HG03460 (cell line): ENCODE results near the gene CD151.

Source experiments
- ATAC-seq: cut with Tn5 transposase; IDR thresholded peaks from one replicate; pipeline ENCODE4 v1.9.1; 2021; ENCODE audit not compliant: unreplicated experiment

Gene CD151

DNA sequence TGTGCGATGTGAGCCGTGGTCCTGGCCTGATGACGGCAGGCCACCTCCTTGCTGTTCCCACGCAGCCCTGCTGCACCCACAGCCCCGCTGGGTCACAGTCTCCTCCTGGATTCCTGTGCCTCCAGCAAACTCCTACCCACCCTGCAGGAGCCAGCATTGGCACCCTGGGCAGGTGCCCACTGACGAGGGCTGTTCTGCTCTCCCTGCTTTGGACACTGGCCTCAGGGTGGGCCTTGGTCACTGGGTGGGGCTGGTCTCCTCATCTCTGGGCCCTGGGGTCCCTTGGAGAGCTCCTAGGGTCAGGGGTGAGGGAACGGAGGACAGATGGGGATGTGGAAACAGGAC lies 22.6 kb downstream of the CD151 start:
- ATAC-seq, result no peak

GRCh38 chr11:855796-856195 lies 23.0 kb downstream of the CD151 start:
- ATAC-seq, result no peak

DNA sequence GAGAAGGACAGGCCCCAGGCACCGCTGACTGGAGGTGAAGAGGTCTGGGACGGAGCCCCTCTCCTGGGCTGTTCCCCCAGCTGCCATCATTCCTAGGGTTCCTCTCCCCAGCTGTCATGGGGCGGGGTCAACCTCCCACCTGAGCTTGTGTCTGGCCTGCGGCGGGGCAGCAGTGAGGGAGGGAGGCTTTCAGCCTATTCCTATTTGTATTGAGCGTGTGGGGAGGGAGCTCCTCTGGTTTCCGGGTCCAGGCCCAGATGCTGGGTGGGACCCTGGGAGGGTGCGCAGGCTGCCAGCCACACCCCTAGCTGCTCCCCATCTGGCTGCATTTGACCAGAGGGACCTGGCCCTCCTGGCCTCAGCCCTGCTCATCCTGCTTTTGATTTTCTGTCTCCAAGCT lies 23.6 kb downstream of the CD151 start:
- ATAC-seq, result no peak

- ATAC-seq, result no peak
These were observed 25.5 kb downstream of the CD151 start for GRCh38 chr11:858053-858761.

DNA sequence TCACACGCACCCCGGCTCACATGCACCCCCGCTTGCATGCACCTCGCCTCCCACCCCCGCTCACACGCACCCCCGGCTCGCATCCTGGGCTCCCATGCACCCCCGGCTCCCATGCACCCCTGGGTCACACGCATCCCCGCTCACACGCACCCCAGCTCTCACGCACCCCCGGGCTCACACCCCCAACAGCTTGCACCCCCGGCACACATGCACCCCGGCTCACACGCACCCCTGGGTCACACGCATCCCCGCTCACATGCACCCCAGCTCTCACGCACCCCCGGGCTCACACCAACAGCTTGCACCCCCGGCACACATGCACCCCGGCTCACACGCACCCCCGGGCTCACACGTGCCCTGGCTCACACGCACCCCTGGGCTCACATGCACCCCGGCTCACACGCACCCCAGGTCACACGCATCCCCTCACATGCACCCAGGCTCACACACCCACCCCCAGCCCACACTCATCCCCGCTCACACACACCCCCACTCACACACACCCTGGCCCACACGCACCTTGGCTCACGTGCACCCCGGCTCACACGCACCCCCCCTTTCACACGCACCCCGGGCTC lies 26.1 kb downstream of the CD151 start:
- ATAC-seq, result no peak

- ATAC-seq, result no peak
These were observed 26.8 kb downstream of the CD151 start for GRCh38 chr11:859394-860131.

- no peak for ATAC-seq
These were observed 27.7 kb downstream of the CD151 start for GRCh38 chr11:860234-861104.

GRCh38 chr11:861105-861479 lies 28.3 kb downstream of the CD151 start:
- no peak for ATAC-seq

DNA sequence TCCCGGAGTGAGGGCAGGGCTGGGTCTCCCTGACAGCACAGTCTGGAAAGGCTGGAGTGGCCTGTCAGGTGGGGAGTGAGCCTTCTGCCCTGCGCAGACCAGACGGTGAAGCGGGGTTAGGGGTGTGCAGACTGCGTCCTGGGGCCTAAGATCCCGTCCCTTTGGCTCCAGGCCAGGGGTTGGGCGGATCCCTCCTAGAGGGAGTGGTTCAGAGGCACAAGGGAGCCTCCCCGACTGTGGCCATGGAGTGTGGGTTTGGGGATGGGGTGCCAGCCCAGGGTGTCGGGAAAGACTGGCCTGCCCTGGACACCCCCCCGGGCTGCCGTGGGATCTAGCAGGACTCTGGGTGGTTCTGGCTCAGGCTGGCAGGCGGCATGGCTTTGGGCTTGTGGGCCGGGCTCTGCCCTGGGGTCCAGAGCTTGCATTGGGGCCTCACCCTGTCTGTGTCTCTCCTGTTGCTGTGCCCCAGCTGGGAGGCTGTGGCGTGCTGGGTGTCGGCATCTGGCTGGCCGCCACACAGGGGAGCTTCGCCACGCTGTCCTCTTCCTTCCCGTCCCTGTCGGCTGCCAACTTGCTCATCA lies 29.4 kb downstream of the CD151 start:
- no peak for ATAC-seq

- no peak for ATAC-seq
These were observed 29.9 kb downstream of the CD151 start for GRCh38 chr11:862696-863022.

GRCh38 chr11:863023-863909 lies 30.5 kb downstream of the CD151 start:
- ATAC-seq, result no peak

GRCh38 chr11:863910-864827 lies 31.4 kb downstream of the CD151 start:
- ATAC-seq, result no peak

- no peak for ATAC-seq
These were observed 32.1 kb downstream of the CD151 start for GRCh38 chr11:864898-865297.

GRCh38 chr11:865462-866430 lies 33.0 kb downstream of the CD151 start:
- no peak for ATAC-seq

- no peak for ATAC-seq
These were observed 33.7 kb downstream of the CD151 start for GRCh38 chr11:866481-866880.

- ATAC-seq, result no peak
These were observed 35.2 kb downstream of the CD151 start for GRCh38 chr11:867856-868358.

GRCh38 chr11:868394-868793 lies 35.6 kb downstream of the CD151 start:
- no peak for ATAC-seq

- ATAC-seq, result no peak
These were observed 36.0 kb downstream of the CD151 start for GRCh38 chr11:868802-869201.
